ENCODE measurements around the gene SSTR1. TPM values are rescaled to one million over a fixed set of nuclear protein-coding genes. Genes with fewer than 3 reads are reported as not detected.

Gene SSTR1
- total RNA-seq, 1 donor from 2014 or later, result 4.4 TPM

- H3K4me1 Mint-ChIP-seq (ENCODE audit: low read depth), result peaks cover 14% of the 10 kb centered on the region
- no peak overlapping the region for H3K27ac Mint-ChIP-seq
- peaks cover 3% of the 10 kb centered on the region for H3K9me3 Mint-ChIP-seq (ENCODE audit: low read depth)
- no peaks in the 10 kb centered on the region for H3K36me3 Mint-ChIP-seq (ENCODE audit: insufficient read depth)
- DNase-seq (ENCODE audit: low spot score, unreplicated experiment), result no peak
- no peak for TF ChIP-seq CTCF (IDR thresholded peaks at IDR 0.05; ENCODE audit: unreplicated experiment)
- no peak overlapping the region for H3K4me3 Mint-ChIP-seq (ENCODE audit: low read depth)
- peaks cover 49% of the 10 kb centered on the region for H3K27me3 Mint-ChIP-seq
Measured at GRCh38 chr14:38203929-38204718, 3.6 kb upstream of the SSTR1 start.

- peaks cover 50% of the 10 kb centered on the region for H3K27me3 Mint-ChIP-seq
- no peak for TF ChIP-seq CTCF (IDR thresholded peaks at IDR 0.05; ENCODE audit: unreplicated experiment)
- peaks cover 3% of the 10 kb centered on the region for H3K9me3 Mint-ChIP-seq (ENCODE audit: low read depth)
- H3K36me3 Mint-ChIP-seq (ENCODE audit: insufficient read depth), result no peaks in the 10 kb centered on the region
- H3K4me1 Mint-ChIP-seq (ENCODE audit: low read depth), result peaks cover 16% of the 10 kb centered on the region
- no peak for DNase-seq (ENCODE audit: low spot score, unreplicated experiment)
- H3K4me3 Mint-ChIP-seq (ENCODE audit: low read depth), result no peak overlapping the region
- no peak overlapping the region for H3K27ac Mint-ChIP-seq
Measured at GRCh38 chr14:38204719-38205115, 3.0 kb upstream of the SSTR1 start.

- TF ChIP-seq CTCF (IDR thresholded peaks at IDR 0.05; ENCODE audit: unreplicated experiment), result no peak
Measured at GRCh38 chr14:38205119-38205813, 2.4 kb upstream of the SSTR1 start.

GRCh38 chr14:38205949-38206665, 1.6 kb upstream of the SSTR1 start:
- Mint-ChIP-seq H3K4me3 (ENCODE audit: low read depth) (no peak overlapping the region), H3K36me3 (ENCODE audit: insufficient read depth) (no peaks in the 10 kb centered on the region), H3K9me3 (ENCODE audit: low read depth) (peaks cover 3% of the 10 kb centered on the region), H3K27me3 (peaks cover 62% of the 10 kb centered on the region), H3K4me1 (ENCODE audit: low read depth) (peaks cover 20% of the 10 kb centered on the region), H3K27ac (no peak overlapping the region)
- TF ChIP-seq CTCF (IDR thresholded peaks at IDR 0.05; ENCODE audit: unreplicated experiment), result no peak
- no peak for DNase-seq (ENCODE audit: low spot score, unreplicated experiment)

More at GRCh38 chr14:38205119-38205813, 2.4 kb upstream of the SSTR1 start:
- H3K4me1 Mint-ChIP-seq (ENCODE audit: low read depth), result peaks cover 16% of the 10 kb centered on the region
- peaks cover 53% of the 10 kb centered on the region for H3K27me3 Mint-ChIP-seq
- H3K4me3 Mint-ChIP-seq (ENCODE audit: low read depth), result no peak overlapping the region
- H3K27ac Mint-ChIP-seq, result no peak overlapping the region
- no peak for DNase-seq (ENCODE audit: low spot score, unreplicated experiment)
- no peaks in the 10 kb centered on the region for H3K36me3 Mint-ChIP-seq (ENCODE audit: insufficient read depth)
- peaks cover 3% of the 10 kb centered on the region for H3K9me3 Mint-ChIP-seq (ENCODE audit: low read depth)

GRCh38 chr14:38206689-38207376, 871 bp upstream of the SSTR1 start:
- Mint-ChIP-seq H3K27ac (no peak overlapping the region), H3K9me3 (ENCODE audit: low read depth) (peaks cover 3% of the 10 kb centered on the region), H3K36me3 (ENCODE audit: insufficient read depth) (no peaks in the 10 kb centered on the region), H3K27me3 (peaks cover 68% of the 10 kb centered on the region), H3K4me1 (ENCODE audit: low read depth) (peaks cover 21% of the 10 kb centered on the region), H3K4me3 (ENCODE audit: low read depth) (peak overlapping the region; percentile 82)
- no peak for DNase-seq (ENCODE audit: low spot score, unreplicated experiment)
- no peak for TF ChIP-seq CTCF (IDR thresholded peaks at IDR 0.05; ENCODE audit: unreplicated experiment)

All from progenitor cell of endocrine pancreas (in vitro differentiated cells).